Loucy (cell line): ENCODE measurements around the gene UNC119B.

Experiments used
- EZH2phosphoT487 ChIP-seq: fragments of 200-600 bp; IDR thresholded peaks from 2 replicates; pipeline ENCODE4 v1.6.1; 2018; ENCODE audit warnings: antibody characterized with exemption, mild to moderate bottlenecking, moderate library complexity, borderline replicate concordance
- TF ChIP-seq, protein P1 (sequence below): fragments of 200-600 bp; sonication (generic); conservative IDR thresholded peaks from 2 replicates; pipeline ENCODE4 v1.5.1; 2014; ENCODE audit warnings: mild to moderate bottlenecking, antibody characterized with exemption, low read length

GRCh38 chr12:120710031-120710804 is at the start of gene UNC119B:
- TF ChIP-seq, protein P1, sequence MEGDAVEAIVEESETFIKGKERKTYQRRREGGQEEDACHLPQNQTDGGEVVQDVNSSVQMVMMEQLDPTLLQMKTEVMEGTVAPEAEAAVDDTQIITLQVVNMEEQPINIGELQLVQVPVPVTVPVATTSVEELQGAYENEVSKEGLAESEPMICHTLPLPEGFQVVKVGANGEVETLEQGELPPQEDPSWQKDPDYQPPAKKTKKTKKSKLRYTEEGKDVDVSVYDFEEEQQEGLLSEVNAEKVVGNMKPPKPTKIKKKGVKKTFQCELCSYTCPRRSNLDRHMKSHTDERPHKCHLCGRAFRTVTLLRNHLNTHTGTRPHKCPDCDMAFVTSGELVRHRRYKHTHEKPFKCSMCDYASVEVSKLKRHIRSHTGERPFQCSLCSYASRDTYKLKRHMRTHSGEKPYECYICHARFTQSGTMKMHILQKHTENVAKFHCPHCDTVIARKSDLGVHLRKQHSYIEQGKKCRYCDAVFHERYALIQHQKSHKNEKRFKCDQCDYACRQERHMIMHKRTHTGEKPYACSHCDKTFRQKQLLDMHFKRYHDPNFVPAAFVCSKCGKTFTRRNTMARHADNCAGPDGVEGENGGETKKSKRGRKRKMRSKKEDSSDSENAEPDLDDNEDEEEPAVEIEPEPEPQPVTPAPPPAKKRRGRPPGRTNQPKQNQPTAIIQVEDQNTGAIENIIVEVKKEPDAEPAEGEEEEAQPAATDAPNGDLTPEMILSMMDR = no peak
- no peak for TF ChIP-seq EZH2phosphoT487
